ENCODE data around the gene IFITM1.
"Not testable (repeated sequence)": the region's sequence is repeated elsewhere in the genome, so short reads cannot be mapped to it uniquely, and the experiment has no call there.

Gene IFITM1

GRCh38 chr11:313787-314553, at the start of gene IFITM1:
Gene IFITM1 (plus strand): TSS chr11:314040. CDS start chr11:314171, 131 bp downstream.
- no peak for DNase-seq (ENCODE audit: low read depth in 2 of 2)

GRCh38 chr11:266676-267439, 47.0 kb upstream of the IFITM1 start:
- no peak for DNase-seq (ENCODE audit: low read depth in 2 of 2)

- DNase-seq (ENCODE audit: low read depth in 2 of 2), result no peak
Measured at GRCh38 chr11:267491-267994, 46.3 kb upstream of the IFITM1 start.

- not testable (repeated sequence) for DNase-seq (ENCODE audit: low read depth in 2 of 2)
Measured at GRCh38 chr11:268716-269145, 45.1 kb upstream of the IFITM1 start.

GRCh38 chr11:269146-269890, 44.5 kb upstream of the IFITM1 start:
- no peak for DNase-seq (ENCODE audit: low read depth in 2 of 2)

- DNase-seq (ENCODE audit: low read depth in 2 of 2), result no peak
Measured at GRCh38 chr11:270451-271318, 43.2 kb upstream of the IFITM1 start.

- no peak for DNase-seq (ENCODE audit: low read depth in 2 of 2)
Measured at GRCh38 chr11:271319-271715, 42.5 kb upstream of the IFITM1 start.

GRCh38 chr11:272195-272930, 41.5 kb upstream of the IFITM1 start:
- no peak for DNase-seq (ENCODE audit: low read depth in 2 of 2)

- no peak for DNase-seq (ENCODE audit: low read depth in 2 of 2)
Measured at GRCh38 chr11:272931-273198, 41.0 kb upstream of the IFITM1 start.

GRCh38 chr11:276219-276618, 37.6 kb upstream of the IFITM1 start:
- DNase-seq (ENCODE audit: low read depth in 2 of 2), result no peak

GRCh38 chr11:278001-278951, 35.6 kb upstream of the IFITM1 start, which contains the start of gene NLRP6:
Gene NLRP6 (plus strand): TSS chr11:278407. CDS start chr11:278570, 163 bp downstream.
- no peak for DNase-seq (ENCODE audit: low read depth in 2 of 2)

- no peak for DNase-seq (ENCODE audit: low read depth in 2 of 2)
Measured at GRCh38 chr11:279040-279965, 34.5 kb upstream of the IFITM1 start.

GRCh38 chr11:279966-280705, 33.7 kb upstream of the IFITM1 start:
- no peak for DNase-seq (ENCODE audit: low read depth in 2 of 2)

GRCh38 chr11:280706-281485, 32.9 kb upstream of the IFITM1 start:
- DNase-seq (ENCODE audit: low read depth in 2 of 2), result no peak

- no peak for DNase-seq (ENCODE audit: low read depth in 2 of 2)
Measured at GRCh38 chr11:281486-282161, 32.2 kb upstream of the IFITM1 start.

- DNase-seq (ENCODE audit: low read depth in 2 of 2), result no peak
Measured at GRCh38 chr11:282171-282570, 31.7 kb upstream of the IFITM1 start.

Measured in stimulated activated CD8-positive, alpha-beta memory T cell treated with anti-CD3 and anti-CD28 coated beads, Interleukin-15, amount 100 ng/mL, for 48 hours (primary cell).